22Rv1 (cell line): ENCODE measurements around the gene MCEE.

Source experiments
- H3K27ac ChIP-seq: fragments of 450-650 bp; 2 replicates; pipeline ENCODE4 v1.5.1; 2017
- ZFX ChIP-seq: fragments of 450-650 bp; IDR thresholded peaks from 2 replicates; pipeline ENCODE4 v1.6.1; 2017; ENCODE audit warnings: antibody characterized with exemption, borderline replicate concordance
- TF ChIP-seq, protein P1 (sequence below): fragments of 450-650 bp; IDR thresholded peaks from 2 replicates; pipeline ENCODE4 v1.5.1; 2017; ENCODE audit warnings: mild to moderate bottlenecking

MCEE gene

DNA sequence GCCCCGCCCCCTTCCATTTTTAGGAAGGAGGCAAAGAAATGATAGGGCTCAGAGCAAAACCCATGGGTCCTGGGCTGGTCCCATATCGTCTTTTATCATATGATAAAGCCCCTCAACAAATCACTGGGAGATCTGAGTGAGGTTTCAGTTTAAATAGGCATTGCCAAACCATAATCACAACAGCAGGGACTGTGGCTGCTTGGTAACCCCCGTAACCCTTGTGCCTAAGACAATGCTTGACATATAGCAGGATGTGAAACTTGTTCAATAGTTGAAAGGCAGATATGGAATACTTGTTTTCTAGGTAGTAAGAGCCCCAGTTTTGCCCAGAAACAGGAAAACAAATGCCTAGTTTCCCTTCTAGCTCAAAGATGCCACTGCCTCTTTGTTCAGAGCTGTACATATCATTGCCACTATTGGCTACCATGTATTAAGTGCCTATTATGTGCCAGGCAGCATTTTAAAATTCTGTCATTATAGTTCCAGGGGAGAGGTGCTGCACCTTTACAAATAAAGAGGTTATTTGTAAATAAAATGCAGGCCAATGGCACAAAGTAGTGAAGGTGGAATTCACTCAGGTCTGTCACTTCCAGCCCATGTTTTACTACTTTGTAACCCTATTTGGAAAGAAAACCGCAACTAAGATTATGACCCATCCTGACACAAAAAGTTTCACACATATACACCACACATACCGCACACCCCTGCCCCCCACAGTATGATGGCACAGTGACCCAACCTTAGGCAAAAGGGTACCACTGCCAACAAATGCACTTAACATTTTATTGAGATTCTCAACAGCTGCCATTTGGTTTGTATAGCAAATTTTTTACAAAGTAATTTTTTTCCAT lies 47.4 kb downstream of the MCEE start:
- H3K27ac ChIP-seq = no peak overlapping the region
- TF ChIP-seq ZFX = no peak
- TF ChIP-seq, protein P1, sequence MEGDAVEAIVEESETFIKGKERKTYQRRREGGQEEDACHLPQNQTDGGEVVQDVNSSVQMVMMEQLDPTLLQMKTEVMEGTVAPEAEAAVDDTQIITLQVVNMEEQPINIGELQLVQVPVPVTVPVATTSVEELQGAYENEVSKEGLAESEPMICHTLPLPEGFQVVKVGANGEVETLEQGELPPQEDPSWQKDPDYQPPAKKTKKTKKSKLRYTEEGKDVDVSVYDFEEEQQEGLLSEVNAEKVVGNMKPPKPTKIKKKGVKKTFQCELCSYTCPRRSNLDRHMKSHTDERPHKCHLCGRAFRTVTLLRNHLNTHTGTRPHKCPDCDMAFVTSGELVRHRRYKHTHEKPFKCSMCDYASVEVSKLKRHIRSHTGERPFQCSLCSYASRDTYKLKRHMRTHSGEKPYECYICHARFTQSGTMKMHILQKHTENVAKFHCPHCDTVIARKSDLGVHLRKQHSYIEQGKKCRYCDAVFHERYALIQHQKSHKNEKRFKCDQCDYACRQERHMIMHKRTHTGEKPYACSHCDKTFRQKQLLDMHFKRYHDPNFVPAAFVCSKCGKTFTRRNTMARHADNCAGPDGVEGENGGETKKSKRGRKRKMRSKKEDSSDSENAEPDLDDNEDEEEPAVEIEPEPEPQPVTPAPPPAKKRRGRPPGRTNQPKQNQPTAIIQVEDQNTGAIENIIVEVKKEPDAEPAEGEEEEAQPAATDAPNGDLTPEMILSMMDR = no peak

- TF ChIP-seq, protein P1 = no peak
- no peak for TF ChIP-seq ZFX
- no peak overlapping the region for H3K27ac ChIP-seq
Measured at GRCh38 chr2:71078624-71079023, 51.4 kb downstream of the MCEE start.

DNA sequence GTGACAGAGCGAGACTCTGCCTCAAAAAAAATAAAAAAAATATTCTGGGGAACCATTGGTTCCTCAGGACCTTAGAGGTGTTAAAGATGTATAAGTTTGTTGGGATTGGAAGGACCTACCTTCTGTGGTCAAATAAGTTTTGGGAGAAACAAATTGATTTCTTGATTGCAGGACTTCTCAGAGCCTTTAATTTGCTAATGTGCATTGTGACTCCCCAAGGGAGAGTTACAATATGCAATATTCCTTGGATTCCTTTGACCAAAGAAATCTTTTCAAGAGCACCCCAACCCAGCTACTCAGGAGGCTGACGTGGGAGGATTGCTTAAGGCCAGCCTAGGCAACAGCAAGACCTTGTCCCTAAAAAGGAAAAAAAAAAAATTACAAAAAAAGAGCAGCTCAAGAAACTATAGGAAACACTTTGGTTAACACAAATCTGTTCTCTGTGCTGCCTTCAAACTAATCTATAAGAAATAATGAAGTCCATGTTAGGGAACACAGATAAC lies 55.1 kb downstream of the MCEE start:
- TF ChIP-seq ZFX = no peak
- TF ChIP-seq, protein P1 = no peak
- H3K27ac ChIP-seq = no peak overlapping the region

DNA sequence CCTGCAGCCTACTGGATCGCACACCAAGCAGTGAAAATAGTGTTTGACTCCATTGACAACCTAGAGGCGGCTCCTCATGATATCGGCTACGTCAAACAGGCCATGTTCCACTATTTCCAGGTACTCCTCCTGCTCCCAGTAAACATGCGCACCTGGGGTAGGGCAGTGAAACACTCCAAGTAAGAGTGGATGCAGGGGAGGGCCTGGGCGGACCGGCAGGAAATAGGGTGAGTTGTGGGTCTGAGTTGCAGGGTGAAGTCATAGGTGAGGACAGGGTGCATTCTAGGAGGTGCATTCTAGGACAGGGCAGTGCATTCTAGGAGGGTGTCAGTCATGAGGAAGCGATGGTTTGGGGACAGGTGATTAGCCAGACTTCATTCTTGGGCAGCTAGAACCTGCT lies 56.6 kb downstream of the MCEE start:
- H3K27ac ChIP-seq = no peak overlapping the region
- no peak for TF ChIP-seq ZFX
- TF ChIP-seq, protein P1 = no peak

GRCh38 chr2:71072492-71072891 lies 57.5 kb downstream of the MCEE start:
- no peak overlapping the region for H3K27ac ChIP-seq
- TF ChIP-seq, protein P1 = no peak
- no peak for TF ChIP-seq ZFX

- no peak overlapping the region for H3K27ac ChIP-seq
- TF ChIP-seq ZFX = no peak
- TF ChIP-seq, protein P1 = no peak
Measured at GRCh38 chr2:71071681-71072398, 58.2 kb downstream of the MCEE start.
